Activated B cell treated with CpG ODN at 0.5 μM for 24 hours (primary cell): ENCODE measurements around the gene FNDC11. TPM values are rescaled to one million over a fixed set of nuclear protein-coding genes. Genes with fewer than 3 reads are reported as not detected.

Source experiments
- ATAC-seq: fragments of 200-7000 bp; cut with Tn5 transposase; one replicate; pipeline ENCODE4 v1.10.0; 2021; ENCODE audit warnings: low read depth, mild to moderate bottlenecking, moderate library complexity
- CTCF ChIA-PET: fragments of 350-600 bp; sonication (Branson Sonifier 250); formaldehyde crosslinking; loops from one replicate; lab custom pipeline; 2021; ENCODE audit warnings: antibody characterized with exemption; lab: Charles Lee
- POLR2A ChIA-PET: fragments of 350-600 bp; sonication (Branson Sonifier 250); formaldehyde crosslinking; loops from one replicate; lab custom pipeline; 2021; ENCODE audit warnings: antibody characterized with exemption; lab: Charles Lee
- DNase-seq: peaks from one replicate; pipeline ENCODE4 v3.0.0; 2022
- H3K27ac Mint-ChIP-seq: one replicate; pipeline ENCODE4 v1.8.0; 2020; ENCODE audit warnings: mixed read lengths
- H3K27me3 Mint-ChIP-seq: one replicate; pipeline ENCODE4 v1.8.0; 2021; ENCODE audit warnings: mixed read lengths
- H3K36me3 Mint-ChIP-seq: one replicate; pipeline ENCODE4 v1.8.0; 2021; ENCODE audit warnings: low read depth, mixed read lengths
- H3K4me1 Mint-ChIP-seq: one replicate; pipeline ENCODE4 v1.8.0; 2021; ENCODE audit warnings: mixed read lengths
- H3K4me3 Mint-ChIP-seq: one replicate; pipeline ENCODE4 v1.8.0; 2020; ENCODE audit warnings: mild to moderate bottlenecking, mixed read lengths
- H3K9me3 Mint-ChIP-seq: one replicate; pipeline ENCODE4 v1.8.0; 2020; ENCODE audit warnings: mixed read lengths
- intact Hi-C: fragments of 100-400 bp; cut with micrococcal nuclease; formaldehyde crosslinking; loops from one replicate; pipeline ENCODE4 v1.15.1; 2024
- total RNA-seq: library from RNA; stranded (reverse); gene quantifications from 2 replicates; pipeline ENCODE4 v1.2.3, GENCODE V29; 2022
- TF ChIP-seq, protein P1 (sequence below): fragments of 200-600 bp; IDR thresholded peaks from one replicate; pipeline ENCODE4 v1.8.0; 2022; ENCODE audit warnings: antibody characterized with exemption, mild to moderate bottlenecking

The FNDC11 gene
- total RNA-seq, 1 donor from 2014 or later: 0.78 TPM

- DNase-seq: no peak
- POLR2A ChIA-PET: interaction anchor here (1.0 to 1.5 kb wide), 2 partner anchors 10 to 20 kb away, joined by 3 to 6 read pairs; partner anchors contain the start of gene PTK6
- H3K27ac Mint-ChIP-seq: no peak overlapping the region
- no peaks in the 10 kb centered on the region for H3K27me3 Mint-ChIP-seq
- no peaks in the 10 kb centered on the region for H3K9me3 Mint-ChIP-seq
- no peaks in the 10 kb centered on the region for H3K36me3 Mint-ChIP-seq
- H3K4me1 Mint-ChIP-seq: peaks cover 65% of the 10 kb centered on the region
- no peak for ATAC-seq
- CTCF ChIA-PET: no interaction called here
- no peak overlapping the region for H3K4me3 Mint-ChIP-seq
- TF ChIP-seq, protein P1, sequence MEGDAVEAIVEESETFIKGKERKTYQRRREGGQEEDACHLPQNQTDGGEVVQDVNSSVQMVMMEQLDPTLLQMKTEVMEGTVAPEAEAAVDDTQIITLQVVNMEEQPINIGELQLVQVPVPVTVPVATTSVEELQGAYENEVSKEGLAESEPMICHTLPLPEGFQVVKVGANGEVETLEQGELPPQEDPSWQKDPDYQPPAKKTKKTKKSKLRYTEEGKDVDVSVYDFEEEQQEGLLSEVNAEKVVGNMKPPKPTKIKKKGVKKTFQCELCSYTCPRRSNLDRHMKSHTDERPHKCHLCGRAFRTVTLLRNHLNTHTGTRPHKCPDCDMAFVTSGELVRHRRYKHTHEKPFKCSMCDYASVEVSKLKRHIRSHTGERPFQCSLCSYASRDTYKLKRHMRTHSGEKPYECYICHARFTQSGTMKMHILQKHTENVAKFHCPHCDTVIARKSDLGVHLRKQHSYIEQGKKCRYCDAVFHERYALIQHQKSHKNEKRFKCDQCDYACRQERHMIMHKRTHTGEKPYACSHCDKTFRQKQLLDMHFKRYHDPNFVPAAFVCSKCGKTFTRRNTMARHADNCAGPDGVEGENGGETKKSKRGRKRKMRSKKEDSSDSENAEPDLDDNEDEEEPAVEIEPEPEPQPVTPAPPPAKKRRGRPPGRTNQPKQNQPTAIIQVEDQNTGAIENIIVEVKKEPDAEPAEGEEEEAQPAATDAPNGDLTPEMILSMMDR: no peak
- intact Hi-C loops: no loop called here
Measured at GRCh38 chr20:63546956-63547724, 6.8 kb upstream of the FNDC11 start.

- intact Hi-C loops: no loop called here
- ChIA-PET CTCF (no interaction called here), POLR2A (interaction anchor here (1.0 kb wide), 1 partner anchor 10 kb away, joined by 3 read pairs; the partner anchor contains the start of gene PTK6)
- Mint-ChIP-seq H3K27me3 (no peaks in the 10 kb centered on the region), H3K27ac (no peak within 1 kb of the TSS), H3K36me3 (no peaks in the 10 kb centered on the region), H3K9me3 (no peaks in the 10 kb centered on the region), H3K4me3 (no peak within 1 kb of the TSS), H3K4me1 (peaks cover 65% of the 10 kb centered on the region)
- DNase-seq: no peak
- TF ChIP-seq, protein P1: no peak
- no peak for ATAC-seq
Measured at GRCh38 chr20:63547725-63548480, 6.1 kb upstream of the FNDC11 start, which contains the start of gene SRMS. Gene SRMS (minus strand): TSS chr20:63547749. CDS start chr20:63547463, 286 bp downstream.

DNA sequence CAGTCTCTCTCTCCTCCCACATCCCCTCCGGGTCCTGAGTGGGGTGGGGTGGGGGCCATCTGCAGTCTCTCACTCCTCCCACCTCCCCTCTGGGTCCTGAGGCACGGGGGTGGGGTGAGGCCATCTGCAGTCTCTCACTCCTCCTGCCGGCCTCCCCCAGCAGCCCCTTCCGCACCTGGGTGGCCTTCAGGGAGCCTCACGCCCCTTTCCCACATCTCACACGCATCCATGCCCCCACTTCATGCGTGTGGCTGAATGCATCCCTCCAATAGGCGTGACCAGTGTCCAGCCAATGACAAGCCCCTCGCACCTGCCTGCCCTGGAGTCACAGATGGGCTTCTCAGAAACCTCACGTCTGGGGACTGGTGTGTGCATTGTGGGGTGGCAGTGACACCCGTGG, 5.4 kb upstream of the FNDC11 start:
- ATAC-seq: no peak
- H3K36me3 Mint-ChIP-seq: no peaks in the 10 kb centered on the region
- CTCF ChIA-PET: no interaction called here
- no peak overlapping the region for H3K27ac Mint-ChIP-seq
- H3K9me3 Mint-ChIP-seq: no peaks in the 10 kb centered on the region
- DNase-seq: no peak
- no peak overlapping the region for H3K4me3 Mint-ChIP-seq
- POLR2A ChIA-PET: no interaction called here
- peaks cover 67% of the 10 kb centered on the region for H3K4me1 Mint-ChIP-seq
- H3K27me3 Mint-ChIP-seq: no peaks in the 10 kb centered on the region
- intact Hi-C loops: no loop called here
- TF ChIP-seq, protein P1: no peak

GRCh38 chr20:63549019-63549418, 4.9 kb upstream of the FNDC11 start:
- CTCF ChIA-PET: no interaction called here
- no peaks in the 10 kb centered on the region for H3K36me3 Mint-ChIP-seq
- TF ChIP-seq, protein P1: no peak
- POLR2A ChIA-PET: interaction anchor here (0.6 to 1.1 kb wide), 2 partner anchors 26 to 77 kb away, joined by 3 read pairs; no protein-coding TSS in a partner anchor
- no peak for ATAC-seq
- peaks cover 63% of the 10 kb centered on the region for H3K4me1 Mint-ChIP-seq
- no peaks in the 10 kb centered on the region for H3K27me3 Mint-ChIP-seq
- no peak overlapping the region for H3K27ac Mint-ChIP-seq
- intact Hi-C loops: no loop called here
- no peaks in the 10 kb centered on the region for H3K9me3 Mint-ChIP-seq
- H3K4me3 Mint-ChIP-seq: no peak overlapping the region
- no peak for DNase-seq
